GM15510 (cell line): ENCODE data around the gene ASB2.

ENCODE experiments used
- POLR2A ChIP-seq: IDR thresholded peaks from 3 replicates; pipeline ENCODE4 v1.6.1; 2011; ENCODE audit warnings: borderline replicate concordance; ENCODE audit not compliant: insufficient read length; ENCODE audit errors: extremely low read depth

The ASB2 gene

GRCh38 chr14:93964820-93965286 is 11.5 kb downstream of the ASB2 start:
- TF ChIP-seq POLR2A: no peak

- no peak for TF ChIP-seq POLR2A
Measured at GRCh38 chr14:93964281-93964680, 12.1 kb downstream of the ASB2 start.

GRCh38 chr14:93963692-93964091 is 12.7 kb downstream of the ASB2 start:
- no peak for TF ChIP-seq POLR2A

DNA sequence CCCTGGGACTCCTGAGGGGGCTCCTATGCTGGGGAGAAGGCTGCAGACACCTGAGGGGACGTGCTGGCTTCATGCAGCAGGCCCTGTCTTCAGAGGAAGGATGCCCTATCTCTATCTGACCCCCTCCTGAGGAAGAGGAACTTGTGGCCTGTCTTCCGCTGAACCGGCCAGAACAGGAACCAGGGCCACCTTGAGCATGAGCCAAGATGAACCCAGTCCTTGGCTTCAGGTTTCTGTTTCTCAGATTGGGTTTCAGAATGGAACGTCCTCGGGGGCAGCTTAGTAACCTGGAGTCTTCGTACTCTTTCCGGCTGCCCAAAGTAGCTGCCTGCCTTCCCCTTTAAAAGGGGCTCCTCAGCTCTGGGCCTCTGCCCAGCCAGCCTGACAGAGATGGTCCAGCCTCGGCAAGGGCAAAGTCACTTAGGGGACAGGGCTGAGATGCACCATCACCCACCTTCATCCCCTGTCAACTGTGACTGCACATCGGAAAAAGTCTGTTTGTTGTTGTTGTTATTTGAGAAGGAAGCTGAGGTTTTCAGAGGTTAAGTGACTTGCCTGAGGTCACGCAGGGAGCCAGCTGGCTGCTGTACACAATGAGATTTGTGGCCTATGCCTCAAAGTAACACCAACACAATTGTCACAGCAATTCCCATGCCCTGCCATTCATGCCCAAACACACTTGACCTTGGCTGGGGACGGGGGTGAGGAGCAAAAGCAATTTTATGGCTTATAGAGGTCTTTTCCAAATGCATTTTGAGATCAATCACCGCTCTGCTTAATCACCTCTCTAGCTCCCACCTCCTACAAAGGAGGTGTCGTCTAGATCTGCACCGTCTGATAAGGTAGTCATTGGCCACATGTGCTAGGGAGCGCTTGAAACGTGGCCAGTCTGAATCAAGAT is 13.4 kb downstream of the ASB2 start:
- peak; percentile 31 for TF ChIP-seq POLR2A

- peak; percentile 19 for TF ChIP-seq POLR2A
Measured at GRCh38 chr14:93961620-93962019, 14.8 kb downstream of the ASB2 start.

- TF ChIP-seq POLR2A: no peak
Measured at GRCh38 chr14:93960774-93961438, 15.5 kb downstream of the ASB2 start.

DNA sequence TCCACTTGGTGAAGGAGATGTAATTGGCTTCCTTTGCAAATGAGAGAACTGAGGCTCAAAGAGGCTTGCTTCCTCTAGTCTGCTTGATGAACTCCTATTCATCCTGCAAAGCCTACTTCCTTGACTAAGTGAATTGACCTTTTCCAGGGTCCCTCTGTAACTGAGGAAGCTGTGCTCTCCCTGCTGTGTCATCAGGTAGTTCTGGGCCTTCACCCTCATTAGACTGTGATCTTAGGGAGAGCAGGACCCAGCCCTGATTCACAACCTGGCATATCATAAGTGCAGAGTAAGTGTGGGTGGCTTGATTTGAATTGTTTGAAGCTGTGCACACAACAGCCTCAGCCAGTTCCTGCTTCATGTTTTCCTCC is 16.3 kb downstream of the ASB2 start:
- TF ChIP-seq POLR2A: no peak

DNA sequence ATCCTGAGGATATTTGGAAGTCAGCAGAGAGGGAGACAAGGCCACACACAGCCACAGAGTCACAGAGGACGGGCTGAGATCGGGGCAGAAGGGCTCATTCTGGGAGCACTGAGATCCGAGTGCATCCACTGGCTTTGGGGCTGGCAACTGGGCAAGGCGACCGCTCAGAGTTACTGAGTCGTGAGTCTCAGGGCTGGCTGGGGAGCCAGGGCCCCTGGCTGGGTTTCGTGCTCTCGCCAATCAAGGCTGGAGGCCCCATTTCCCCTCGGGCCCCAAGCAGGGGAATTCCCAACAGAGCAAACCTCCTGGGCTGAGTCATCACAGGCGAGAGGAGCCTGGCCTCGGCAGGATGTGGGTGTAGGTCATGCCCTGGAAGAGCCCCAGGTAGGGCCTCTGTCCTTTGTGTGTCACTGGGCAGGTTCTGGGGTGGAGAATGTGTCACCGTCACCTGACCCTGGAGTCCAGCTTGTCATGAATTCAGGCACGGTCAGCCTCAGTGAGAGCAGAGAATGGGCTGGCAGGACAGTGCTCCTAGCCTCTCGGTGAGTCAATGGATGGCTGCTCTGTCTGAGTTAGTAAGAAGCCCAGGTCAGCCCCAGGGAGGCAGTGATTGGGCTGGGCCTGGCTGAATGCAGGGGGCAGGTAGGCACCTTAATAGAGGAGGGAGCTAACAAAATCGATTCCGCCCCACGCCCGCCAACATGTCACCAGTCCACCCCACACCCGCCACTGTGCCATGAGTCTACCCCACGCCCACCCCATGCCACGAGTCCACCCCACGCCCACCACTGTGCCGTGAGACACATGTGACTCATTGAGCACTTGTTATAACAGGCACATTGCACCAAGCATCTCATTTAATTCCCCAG is 16.9 kb downstream of the ASB2 start:
- peak; percentile 61 for TF ChIP-seq POLR2A

- no peak for TF ChIP-seq POLR2A
Measured at GRCh38 chr14:93958567-93959238, 17.7 kb downstream of the ASB2 start.

GRCh38 chr14:93957751-93958566 is 18.4 kb downstream of the ASB2 start:
- no peak for TF ChIP-seq POLR2A

DNA sequence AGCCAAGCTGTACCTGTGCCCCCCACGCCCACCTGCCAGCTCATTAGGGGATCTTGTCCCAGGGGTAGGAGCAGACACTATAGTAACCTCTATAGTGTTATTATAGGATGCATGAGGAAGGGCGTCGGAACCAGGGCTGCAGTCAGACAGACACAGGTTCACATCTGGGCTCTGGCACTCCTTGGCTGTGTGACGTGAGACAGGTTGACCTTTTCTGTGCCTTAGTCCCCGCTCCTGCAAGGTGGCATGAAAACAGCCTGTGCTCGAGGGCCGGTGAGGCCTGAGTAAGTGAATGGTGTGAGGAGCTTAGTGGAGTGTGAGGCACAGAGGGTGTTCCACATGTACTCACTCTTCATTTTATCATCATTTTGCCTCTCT is 19.0 kb downstream of the ASB2 start:
- no peak for TF ChIP-seq POLR2A

DNA sequence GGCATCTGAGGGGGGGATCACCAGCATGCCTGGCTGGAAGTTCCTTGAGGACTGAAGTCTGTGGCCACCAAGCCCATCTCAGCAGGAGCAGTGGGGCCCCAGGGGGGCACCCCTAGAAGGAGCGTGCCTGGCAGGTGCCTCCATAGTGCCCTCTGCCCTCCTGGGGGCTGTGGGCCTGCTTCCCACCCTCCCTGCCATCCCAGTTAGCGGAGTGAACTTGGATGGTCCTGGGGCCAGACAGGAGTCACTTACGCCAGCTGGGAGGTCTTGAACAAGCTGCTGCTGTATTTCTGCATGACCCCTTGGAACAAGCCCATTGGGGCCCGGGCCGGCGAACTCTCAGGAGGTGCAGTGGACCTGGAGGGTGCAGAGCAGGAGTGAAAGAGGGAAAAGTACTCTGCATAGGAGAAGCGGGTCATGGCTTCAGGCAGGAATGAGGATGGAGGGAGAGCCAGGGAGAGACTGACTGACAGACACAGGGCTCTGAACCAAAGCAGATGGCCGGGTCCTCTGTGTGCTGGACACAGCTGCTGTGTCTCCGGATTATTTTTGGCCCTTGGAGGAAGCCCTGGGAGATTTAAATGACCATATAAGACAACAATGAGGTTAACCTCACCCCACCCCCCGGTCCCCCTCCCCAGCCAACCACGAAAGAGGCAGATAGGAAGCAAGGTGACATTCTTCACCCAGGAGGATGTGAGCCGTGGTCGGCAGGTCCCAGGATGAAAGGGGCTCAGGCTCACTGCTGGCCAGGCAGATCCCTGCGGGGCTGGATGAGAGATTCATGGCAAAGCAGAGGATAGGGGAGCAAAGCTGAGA is 19.6 kb downstream of the ASB2 start:
- no peak for TF ChIP-seq POLR2A

DNA sequence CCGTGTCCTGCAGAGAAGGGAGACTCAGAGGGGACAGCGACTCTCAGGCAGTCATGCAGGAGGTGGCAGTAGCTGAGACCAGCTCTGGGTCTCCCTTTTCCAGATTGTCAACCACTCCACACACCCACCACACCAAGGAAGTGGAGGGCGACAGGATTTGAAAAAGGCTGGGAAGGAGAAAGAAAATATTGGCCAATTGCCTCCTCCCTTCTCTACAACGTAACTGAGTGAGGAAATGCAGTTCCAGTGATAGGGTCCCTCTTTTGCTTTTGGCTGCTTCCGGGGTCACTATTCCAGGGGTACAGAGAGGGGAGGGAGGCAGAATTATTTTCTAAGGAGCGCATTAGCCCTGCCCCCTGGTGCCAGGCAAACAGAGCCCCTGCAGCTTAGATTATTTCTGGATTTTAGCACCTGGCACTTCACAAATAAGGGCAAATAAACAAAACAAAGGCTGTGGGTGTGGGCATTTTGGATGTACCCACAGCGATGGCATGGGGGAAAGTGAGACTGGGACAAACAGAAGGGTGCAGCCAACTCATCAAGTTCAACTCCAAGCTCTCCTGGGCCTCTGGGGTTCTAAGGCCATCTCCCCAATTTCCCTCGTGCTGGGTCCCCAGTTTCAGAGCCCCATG is 20.4 kb downstream of the ASB2 start:
- TF ChIP-seq POLR2A: no peak
